Transverse colon (tissue), 4 donors: Measurements from ENCODE around the gene KRT78.

Experiments
- POLR2AphosphoS5 ChIP-seq, 3 donors: sonication (generic); formaldehyde crosslinking; IDR thresholded peaks; one replicate each; pipeline ENCODE4 v1.6.1; 2016; ENCODE audit warnings: antibody characterized with exemption in 3 of 3
- TF ChIP-seq, protein P1 (sequence below), 5 experiments: fragments of 200-600 bp in 3 of 5; fragments of 450-650 bp in 2 of 5; sonication (generic) in 3 of 5; IDR thresholded peaks; 1 replicate in 2 of 5; 2 replicates in 3 of 5; pipeline ENCODE4 v1.5.1; 2016 to 2017; ENCODE audit warnings: antibody characterized with exemption in 5 of 5, inconsistent platforms in 3 of 5, mild to moderate bottlenecking in 2 of 5, moderate library complexity in 1 of 5

DNA sequence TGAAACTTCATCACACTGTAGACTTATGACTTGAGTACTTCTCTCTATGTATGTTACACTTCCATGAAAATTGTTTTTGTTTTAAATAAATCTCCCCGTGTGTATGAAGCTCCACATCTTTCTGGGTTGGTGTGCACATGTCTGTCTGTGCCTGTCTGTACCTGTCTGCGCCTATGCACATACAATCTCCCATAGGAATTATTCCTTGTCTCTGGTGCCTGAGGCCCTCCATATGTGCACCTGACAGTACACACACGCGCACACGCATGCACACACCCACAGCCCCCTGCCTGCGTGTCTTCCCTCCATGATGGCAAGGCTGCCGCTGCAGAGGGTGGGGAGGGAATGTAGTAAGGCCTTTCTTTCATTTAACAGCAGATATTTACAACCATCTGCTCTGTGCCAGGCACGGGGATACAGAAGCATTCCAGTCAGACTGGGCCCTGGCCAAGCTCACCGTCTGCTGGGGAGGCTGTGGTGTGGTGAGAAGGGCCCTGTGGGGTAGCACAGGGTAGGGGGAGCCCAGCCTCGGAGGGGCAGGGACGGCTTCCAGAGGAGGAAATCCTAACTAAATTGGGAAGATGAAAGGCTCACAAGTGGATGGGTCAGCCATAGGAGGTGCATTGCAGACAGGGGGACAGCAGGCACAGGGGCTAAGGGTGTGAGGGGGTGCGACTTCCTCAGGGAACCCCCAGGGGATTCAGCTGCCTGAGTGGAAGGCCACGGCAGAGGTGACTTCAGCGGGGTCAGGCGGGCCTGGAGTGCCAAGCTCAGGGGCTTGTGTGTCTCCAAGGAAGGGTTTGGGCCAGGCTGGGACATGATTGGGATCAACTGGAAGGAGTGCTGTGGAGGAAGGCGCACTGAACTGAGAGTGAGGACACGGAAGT is 30.0 kb upstream of the KRT78 start:
- TF ChIP-seq, protein P1, sequence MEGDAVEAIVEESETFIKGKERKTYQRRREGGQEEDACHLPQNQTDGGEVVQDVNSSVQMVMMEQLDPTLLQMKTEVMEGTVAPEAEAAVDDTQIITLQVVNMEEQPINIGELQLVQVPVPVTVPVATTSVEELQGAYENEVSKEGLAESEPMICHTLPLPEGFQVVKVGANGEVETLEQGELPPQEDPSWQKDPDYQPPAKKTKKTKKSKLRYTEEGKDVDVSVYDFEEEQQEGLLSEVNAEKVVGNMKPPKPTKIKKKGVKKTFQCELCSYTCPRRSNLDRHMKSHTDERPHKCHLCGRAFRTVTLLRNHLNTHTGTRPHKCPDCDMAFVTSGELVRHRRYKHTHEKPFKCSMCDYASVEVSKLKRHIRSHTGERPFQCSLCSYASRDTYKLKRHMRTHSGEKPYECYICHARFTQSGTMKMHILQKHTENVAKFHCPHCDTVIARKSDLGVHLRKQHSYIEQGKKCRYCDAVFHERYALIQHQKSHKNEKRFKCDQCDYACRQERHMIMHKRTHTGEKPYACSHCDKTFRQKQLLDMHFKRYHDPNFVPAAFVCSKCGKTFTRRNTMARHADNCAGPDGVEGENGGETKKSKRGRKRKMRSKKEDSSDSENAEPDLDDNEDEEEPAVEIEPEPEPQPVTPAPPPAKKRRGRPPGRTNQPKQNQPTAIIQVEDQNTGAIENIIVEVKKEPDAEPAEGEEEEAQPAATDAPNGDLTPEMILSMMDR (IDR thresholded peaks at IDR 0.05) = no peak
- no peak for TF ChIP-seq POLR2AphosphoS5 (IDR thresholded peaks at IDR 0.05)
